Measurements from ENCODE around the gene EPB42.

- TF ChIP-seq CTCF (IDR thresholded peaks at IDR 0.05), result no peak
- no peak for TF ChIP-seq POLR2AphosphoS5 (IDR thresholded peaks at IDR 0.05)
- no peak for TF ChIP-seq POLR2A (IDR thresholded peaks at IDR 0.05)
Observed at GRCh38 chr15:43206054-43206453, 14.8 kb downstream of the EPB42 start.

Measured in gastroesophageal sphincter (tissue), 3 donors.